Measurements from ENCODE around the gene GXYLT2. TPM values are rescaled to one million over a fixed set of nuclear protein-coding genes. Genes with fewer than 3 reads are reported as not detected.

GXYLT2 gene
- polyA plus RNA-seq, 1 donor: 18.3 TPM

DNA sequence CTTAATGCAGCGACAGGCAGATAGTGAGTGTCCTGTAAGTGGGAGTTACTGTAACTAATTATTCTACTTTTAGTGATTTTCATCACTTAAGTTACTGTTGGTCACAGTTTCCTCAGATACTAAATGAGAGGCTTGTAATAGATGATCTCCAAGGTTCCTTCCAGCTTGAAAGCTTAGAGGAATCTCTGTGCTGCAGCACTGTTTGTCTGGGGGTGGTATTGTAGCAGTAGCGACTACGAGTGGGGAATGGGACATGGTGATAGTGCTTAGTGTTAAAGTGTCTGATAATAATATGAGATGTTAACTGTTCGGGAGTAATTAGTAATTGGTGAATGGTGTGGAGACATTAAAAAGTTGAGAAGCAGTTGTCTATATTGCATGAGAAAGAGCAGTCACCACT is 121.2 kb downstream of the GXYLT2 start:
- DNase-seq: no peak

GRCh38 chr3:73009750-73010149 is 121.9 kb downstream of the GXYLT2 start:
- no peak for DNase-seq

DNA sequence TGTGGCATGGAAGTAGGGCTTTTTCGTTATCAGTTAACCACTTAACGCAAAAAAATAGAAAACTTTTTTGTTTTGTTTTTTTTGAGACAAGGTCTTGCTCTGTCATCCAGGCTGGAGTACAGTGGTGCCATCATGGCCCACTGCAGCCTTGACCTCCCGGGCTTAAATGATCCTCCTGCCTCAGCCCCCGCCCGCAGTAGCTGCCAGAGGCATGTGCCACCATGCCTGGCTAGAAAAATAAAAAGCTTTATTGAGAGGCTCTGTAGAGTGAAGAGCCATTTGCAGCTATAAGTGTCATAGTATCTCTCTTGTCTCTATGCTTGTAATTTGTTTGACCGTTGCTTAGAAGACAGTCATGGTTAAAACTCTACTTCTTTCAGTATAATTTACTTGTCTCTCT is 122.3 kb downstream of the GXYLT2 start:
- DNase-seq: no peak

- no peak for DNase-seq
Observed at GRCh38 chr3:73018298-73018697, 130.5 kb downstream of the GXYLT2 start.

- no peak for DNase-seq
Observed at GRCh38 chr3:73018790-73019441, 131.1 kb downstream of the GXYLT2 start.

DNA sequence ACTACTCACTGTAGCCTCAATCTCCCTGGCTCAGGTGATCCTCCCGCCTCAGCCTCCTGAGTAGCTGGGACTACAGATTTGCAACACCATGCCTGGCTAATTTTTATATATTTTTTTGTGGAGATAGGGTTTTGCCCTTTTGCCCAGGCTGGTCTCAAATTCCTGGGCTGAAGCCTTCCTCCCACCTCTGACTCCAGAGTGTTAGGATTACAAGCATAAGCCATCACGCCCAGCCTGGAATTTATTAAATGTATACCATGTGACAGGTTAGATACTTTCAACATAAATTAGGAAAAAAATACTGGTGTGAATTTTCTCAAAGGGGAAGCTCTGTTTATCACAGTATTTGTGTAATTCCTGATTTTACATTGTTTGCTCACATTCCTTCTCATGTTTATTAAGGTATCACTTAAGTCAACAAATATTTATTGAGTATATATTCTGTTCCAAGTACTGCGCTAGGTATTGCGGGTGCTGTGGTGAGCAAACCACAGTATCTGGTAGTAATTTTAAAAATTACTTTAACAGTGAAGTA is 133.5 kb downstream of the GXYLT2 start:
- no peak for DNase-seq

GRCh38 chr3:73024836-73025235 is 137.0 kb downstream of the GXYLT2 start:
- no peak for DNase-seq

- no peak for DNase-seq
Observed at GRCh38 chr3:73026111-73026759, 138.4 kb downstream of the GXYLT2 start.

Other genes with a start within 250 kb of the GXYLT2 start
- gene SHQ1, start 39.6 kb upstream of the GXYLT2 start, polyA plus RNA-seq (ENCODE audit: insufficient read length): 31.6 TPM
- 99.9 TPM for gene PPP4R2, start 108.8 kb downstream of the GXYLT2 start, polyA plus RNA-seq (ENCODE audit: insufficient read length)
- gene EBLN2, start 173.6 kb downstream of the GXYLT2 start, polyA plus RNA-seq (ENCODE audit: insufficient read length): 7.7 TPM